Tibial nerve (tissue), 3 donors: ENCODE measurements around the gene TP53I11.

Source experiments
- POLR2A ChIP-seq, 2 donors: fragments of 450-650 bp; IDR thresholded peaks; one replicate each; pipeline ENCODE4 v1.6.1; 2017; ENCODE audit warnings: antibody characterized with exemption in 2 of 2, mild to moderate bottlenecking in 2 of 2, moderate library complexity in 2 of 2
- TF ChIP-seq, protein P1 (sequence below), 5 experiments: fragments of 200-600 bp in 3 of 5; fragments of 450-650 bp in 2 of 5; sonication (generic) in 3 of 5; IDR thresholded peaks; one replicate each; pipeline ENCODE4 v1.5.1; 2016 to 2019; ENCODE audit warnings: antibody characterized with exemption in 5 of 5, mild to moderate bottlenecking in 3 of 5, moderate library complexity in 2 of 5

DNA sequence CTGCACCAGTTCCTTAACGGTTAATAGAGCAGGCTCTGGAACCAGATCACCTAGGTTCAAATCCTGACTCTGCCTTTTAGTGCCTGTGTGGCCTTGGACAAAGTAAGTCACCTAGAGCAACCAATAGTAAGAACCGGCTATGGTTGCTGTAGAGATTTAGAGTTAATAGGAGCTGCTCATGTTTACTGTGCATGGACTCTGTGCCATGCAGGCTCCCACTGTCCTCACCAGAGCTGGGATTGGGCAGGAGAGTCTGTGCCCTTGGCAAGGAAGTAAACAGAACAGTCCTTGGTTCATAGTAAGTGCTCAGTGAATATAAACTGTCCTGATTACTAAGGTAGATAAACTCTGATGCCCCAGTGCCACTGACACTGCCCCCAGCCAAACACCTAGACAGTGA is 1.4 kb upstream of the TP53I11 start:
- TF ChIP-seq, protein P1, sequence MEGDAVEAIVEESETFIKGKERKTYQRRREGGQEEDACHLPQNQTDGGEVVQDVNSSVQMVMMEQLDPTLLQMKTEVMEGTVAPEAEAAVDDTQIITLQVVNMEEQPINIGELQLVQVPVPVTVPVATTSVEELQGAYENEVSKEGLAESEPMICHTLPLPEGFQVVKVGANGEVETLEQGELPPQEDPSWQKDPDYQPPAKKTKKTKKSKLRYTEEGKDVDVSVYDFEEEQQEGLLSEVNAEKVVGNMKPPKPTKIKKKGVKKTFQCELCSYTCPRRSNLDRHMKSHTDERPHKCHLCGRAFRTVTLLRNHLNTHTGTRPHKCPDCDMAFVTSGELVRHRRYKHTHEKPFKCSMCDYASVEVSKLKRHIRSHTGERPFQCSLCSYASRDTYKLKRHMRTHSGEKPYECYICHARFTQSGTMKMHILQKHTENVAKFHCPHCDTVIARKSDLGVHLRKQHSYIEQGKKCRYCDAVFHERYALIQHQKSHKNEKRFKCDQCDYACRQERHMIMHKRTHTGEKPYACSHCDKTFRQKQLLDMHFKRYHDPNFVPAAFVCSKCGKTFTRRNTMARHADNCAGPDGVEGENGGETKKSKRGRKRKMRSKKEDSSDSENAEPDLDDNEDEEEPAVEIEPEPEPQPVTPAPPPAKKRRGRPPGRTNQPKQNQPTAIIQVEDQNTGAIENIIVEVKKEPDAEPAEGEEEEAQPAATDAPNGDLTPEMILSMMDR (IDR thresholded peaks at IDR 0.05): no peak
- no peak for TF ChIP-seq POLR2A (IDR thresholded peaks at IDR 0.05)
